NCI-H1436 (cell line): ENCODE measurements around the gene HTR6.
"Not testable (repeated sequence)": the region's sequence is repeated elsewhere in the genome, so short reads cannot be mapped to it uniquely, and the experiment has no call there.

ENCODE experiments used
- DNase-seq: peaks from one replicate; lab custom pipeline; 2025; lab: John Stamatoyannopoulos, UW

The HTR6 gene

GRCh38 chr1:19664453-19665185, at the start of gene HTR6:
TSS of gene HTR6 (plus strand) at chr1:19664875. CDS start at chr1:19665754, 879 bp downstream.
- DNase-seq = peak; percentile 34

GRCh38 chr1:19615438-19615837, 49.2 kb upstream of the HTR6 start:
- DNase-seq = no peak

- no peak for DNase-seq
Observed at GRCh38 chr1:19616489-19616888, 48.2 kb upstream of the HTR6 start.

- no peak for DNase-seq
Observed at GRCh38 chr1:19617376-19617775, 47.3 kb upstream of the HTR6 start.

GRCh38 chr1:19618428-19618827, 46.2 kb upstream of the HTR6 start:
- DNase-seq = no peak

- DNase-seq = no peak
Observed at GRCh38 chr1:19619697-19620384, 44.8 kb upstream of the HTR6 start.

GRCh38 chr1:19620786-19621185, 43.9 kb upstream of the HTR6 start:
- no peak for DNase-seq

GRCh38 chr1:19621274-19621950, 43.3 kb upstream of the HTR6 start:
- DNase-seq = no peak

- no peak for DNase-seq
Observed at GRCh38 chr1:19622204-19622603, 42.5 kb upstream of the HTR6 start.

- DNase-seq = no peak
Observed at GRCh38 chr1:19623523-19623922, 41.2 kb upstream of the HTR6 start.

GRCh38 chr1:19625291-19625937, 39.3 kb upstream of the HTR6 start:
- no peak for DNase-seq

GRCh38 chr1:19628879-19629278, 35.8 kb upstream of the HTR6 start:
- DNase-seq = no peak

GRCh38 chr1:19629357-19629756, 35.3 kb upstream of the HTR6 start:
- no peak for DNase-seq

- DNase-seq = not testable (repeated sequence)
Observed at GRCh38 chr1:19630192-19630591, 34.5 kb upstream of the HTR6 start.

GRCh38 chr1:19630720-19631395, 33.8 kb upstream of the HTR6 start:
- no peak for DNase-seq

- no peak for DNase-seq
Observed at GRCh38 chr1:19632211-19632610, 32.5 kb upstream of the HTR6 start.

GRCh38 chr1:19633106-19633505, 31.6 kb upstream of the HTR6 start:
- DNase-seq = no peak

- DNase-seq = not testable (repeated sequence)
Observed at GRCh38 chr1:19635064-19635463, 29.6 kb upstream of the HTR6 start.

- DNase-seq = no peak
Observed at GRCh38 chr1:19635646-19636045, 29.0 kb upstream of the HTR6 start.

GRCh38 chr1:19636065-19636464, 28.6 kb upstream of the HTR6 start:
- no peak for DNase-seq

GRCh38 chr1:19636749-19637148, 27.9 kb upstream of the HTR6 start:
- not testable (repeated sequence) for DNase-seq

GRCh38 chr1:19637606-19638005, 27.1 kb upstream of the HTR6 start:
- DNase-seq = no peak
